Stomach smooth muscle (tissue), 2 donors: Measurements from ENCODE around the gene CHMP6.

Experiments used
- H3K27ac ChIP-seq: one replicate; pipeline ENCODE4 v1.7.0; 2013; ENCODE audit warnings: mild to moderate bottlenecking, low read length, inconsistent platforms
- H3K27me3 ChIP-seq, 2 donors: one replicate each; pipeline ENCODE4 v1.7.0; 2013; ENCODE audit warnings: low read length in 2 of 2; ENCODE audit not compliant: insufficient read depth in 2 of 2, control insufficient read depth in 1 of 2
- H3K36me3 ChIP-seq, 2 donors: one replicate each; pipeline ENCODE4 v1.7.0; 2013; ENCODE audit warnings: low read length in 2 of 2; ENCODE audit not compliant: control insufficient read depth in 2 of 2, insufficient read depth in 2 of 2
- H3K4me1 ChIP-seq: one replicate; pipeline ENCODE4 v1.7.0; 2013; ENCODE audit warnings: low read length; ENCODE audit not compliant: control insufficient read depth, insufficient read depth
- H3K4me3 ChIP-seq, 2 donors: one replicate each; pipeline ENCODE4 v1.7.0; 2013; ENCODE audit warnings: low read length in 2 of 2
- H3K9ac ChIP-seq, 2 donors: one replicate each; pipeline ENCODE4 v1.7.0; 2013; ENCODE audit warnings: low read length in 2 of 2, mild to moderate bottlenecking in 1 of 2
- H3K9me3 ChIP-seq, 2 donors: one replicate each; pipeline ENCODE4 v1.7.0; 2013; ENCODE audit warnings: low read length in 2 of 2; ENCODE audit not compliant: control insufficient read depth in 2 of 2
- donor health status: healthy.
- donor health status: Pancreatic carcinoma.

The CHMP6 gene

GRCh38 chr17:80949451-80950421, 41.9 kb upstream of the CHMP6 start:
- no peak overlapping the region for H3K27ac ChIP-seq
- H3K4me3 ChIP-seq, result no peak overlapping the region
- H3K27me3 ChIP-seq, result no peaks in the 10 kb centered on the region
- H3K4me1 ChIP-seq, result peaks cover 4% of the 10 kb centered on the region
- peaks cover 17 to 24% of the 10 kb centered on the region in 2 donors for H3K36me3 ChIP-seq
- no peak overlapping the region for H3K9ac ChIP-seq
- H3K9me3 ChIP-seq, result no peaks in the 10 kb centered on the region

- no peak overlapping the region for H3K27ac ChIP-seq
- peaks cover 4% of the 10 kb centered on the region for H3K4me1 ChIP-seq
- H3K27me3 ChIP-seq, result no peaks in the 10 kb centered on the region
- peaks cover 19 to 26% of the 10 kb centered on the region in 2 donors for H3K36me3 ChIP-seq
- H3K9ac ChIP-seq, result no peak overlapping the region
- no peaks in the 10 kb centered on the region for H3K9me3 ChIP-seq
- H3K4me3 ChIP-seq, result no peak overlapping the region
Measured at GRCh38 chr17:80950466-80951120, 41.0 kb upstream of the CHMP6 start.

- Histone ChIP-seq H3K4me3 (no peak overlapping the region), H3K9ac (no peak overlapping the region), H3K4me1 (peaks cover 4% of the 10 kb centered on the region), H3K27ac (no peak overlapping the region), H3K9me3 (no peaks in the 10 kb centered on the region), H3K36me3 (peaks cover 13 to 21% of the 10 kb centered on the region in 2 donors), H3K27me3 (no peaks in the 10 kb centered on the region)
Measured at GRCh38 chr17:80951121-80952090, 40.2 kb upstream of the CHMP6 start.

- Histone ChIP-seq H3K4me3 (no peak overlapping the region), H3K27me3 (no peaks in the 10 kb centered on the region), H3K9ac (no peak overlapping the region), H3K27ac (no peak overlapping the region), H3K4me1 (peaks cover 4% of the 10 kb centered on the region), H3K9me3 (no peaks in the 10 kb centered on the region), H3K36me3 (peaks cover 9 to 15% of the 10 kb centered on the region in 2 donors)
Measured at GRCh38 chr17:80952291-80952690, 39.4 kb upstream of the CHMP6 start.

- H3K4me3 ChIP-seq, result no peak overlapping the region
- no peaks in the 10 kb centered on the region for H3K9me3 ChIP-seq
- peaks cover 2% of the 10 kb centered on the region for H3K4me1 ChIP-seq
- H3K27me3 ChIP-seq, result no peaks in the 10 kb centered on the region
- no peak overlapping the region for H3K27ac ChIP-seq
- peaks cover 2 to 6% of the 10 kb centered on the region in 2 donors for H3K36me3 ChIP-seq
- H3K9ac ChIP-seq, result no peak overlapping the region
Measured at GRCh38 chr17:80953471-80954315, 37.9 kb upstream of the CHMP6 start.

- H3K27me3 ChIP-seq, result no peaks in the 10 kb centered on the region
- no peak overlapping the region for H3K4me3 ChIP-seq
- H3K9ac ChIP-seq, result no peak overlapping the region
- peaks cover 16% of the 10 kb centered on the region for H3K4me1 ChIP-seq
- H3K36me3 ChIP-seq, result peaks cover 2% of the 10 kb centered on the region in 2 donors
- H3K27ac ChIP-seq, result no peak overlapping the region
- no peaks in the 10 kb centered on the region for H3K9me3 ChIP-seq
Measured at GRCh38 chr17:80955078-80955477, 36.6 kb upstream of the CHMP6 start.

- H3K9me3 ChIP-seq, result no peaks in the 10 kb centered on the region
- peaks cover 23% of the 10 kb centered on the region for H3K4me1 ChIP-seq
- no peak overlapping the region for H3K27ac ChIP-seq
- no peak overlapping the region for H3K4me3 ChIP-seq
- no peak overlapping the region for H3K9ac ChIP-seq
- H3K36me3 ChIP-seq, result peaks cover 2% of the 10 kb centered on the region in 2 donors
- no peaks in the 10 kb centered on the region for H3K27me3 ChIP-seq
Measured at GRCh38 chr17:80955671-80956280, 35.9 kb upstream of the CHMP6 start.

GRCh38 chr17:80956321-80957190, 35.1 kb upstream of the CHMP6 start:
- Histone ChIP-seq H3K9me3 (no peaks in the 10 kb centered on the region), H3K9ac (no peak overlapping the region), H3K4me3 (no peak overlapping the region), H3K36me3 (peaks cover 2% of the 10 kb centered on the region in 2 donors), H3K27me3 (no peaks in the 10 kb centered on the region), H3K27ac (no peak overlapping the region), H3K4me1 (peaks cover 31% of the 10 kb centered on the region)

- H3K4me1 ChIP-seq, result peaks cover 37% of the 10 kb centered on the region
- H3K36me3 ChIP-seq, result peaks cover 2% of the 10 kb centered on the region in 2 donors
- no peak overlapping the region for H3K4me3 ChIP-seq
- no peaks in the 10 kb centered on the region for H3K9me3 ChIP-seq
- no peaks in the 10 kb centered on the region for H3K27me3 ChIP-seq
- peak overlapping the region; percentile 31 for H3K27ac ChIP-seq
- no peak overlapping the region for H3K9ac ChIP-seq
Measured at GRCh38 chr17:80957461-80957941, 34.1 kb upstream of the CHMP6 start.
